ENCODE data around the gene COX7A1.
A peak's percentile ranks its signal among the peaks of the same experiment; 100 is the strongest.
"Not testable (repeated sequence)": the region's sequence is repeated elsewhere in the genome, so short reads cannot be mapped to it uniquely, and the experiment has no call there.

The COX7A1 gene

GRCh38 chr19:36152352-36153091, at the start of gene COX7A1:
TSS of gene COX7A1 (minus strand) at chr19:36152447. CDS start at chr19:36152407, 40 bp downstream.
- Mint-ChIP-seq H3K36me3 (peaks cover 6% of the 10 kb centered on the region), H3K4me1 (no peaks in the 10 kb centered on the region), H3K27ac (no peak within 1 kb of the TSS), H3K9me3 (no peaks in the 10 kb centered on the region), H3K27me3 (no peaks in the 10 kb centered on the region), H3K4me3 (no peak within 1 kb of the TSS)

GRCh38 chr19:36201684-36202083, 49.4 kb upstream of the COX7A1 start:
- Mint-ChIP-seq H3K27me3 (no peaks in the 10 kb centered on the region), H3K4me1 (no peaks in the 10 kb centered on the region), H3K36me3 (peaks cover 4% of the 10 kb centered on the region), H3K27ac (no peak overlapping the region), H3K4me3 (no peak overlapping the region), H3K9me3 (no peaks in the 10 kb centered on the region)

- no peak overlapping the region for H3K27ac Mint-ChIP-seq
- no peak overlapping the region for H3K4me3 Mint-ChIP-seq
- no peaks in the 10 kb centered on the region for H3K27me3 Mint-ChIP-seq
- H3K4me1 Mint-ChIP-seq: no peaks in the 10 kb centered on the region
- peaks cover 6% of the 10 kb centered on the region for H3K36me3 Mint-ChIP-seq
- H3K9me3 Mint-ChIP-seq: no peaks in the 10 kb centered on the region
Observed at GRCh38 chr19:36198119-36198518, 45.9 kb upstream of the COX7A1 start.

- H3K27ac Mint-ChIP-seq: no peak overlapping the region
- H3K9me3 Mint-ChIP-seq: no peaks in the 10 kb centered on the region
- no peak overlapping the region for H3K4me3 Mint-ChIP-seq
- no peaks in the 10 kb centered on the region for H3K4me1 Mint-ChIP-seq
- no peaks in the 10 kb centered on the region for H3K27me3 Mint-ChIP-seq
- H3K36me3 Mint-ChIP-seq: peaks cover 6% of the 10 kb centered on the region
Observed at GRCh38 chr19:36196249-36196648, 44.0 kb upstream of the COX7A1 start.

GRCh38 chr19:36186722-36187121, 34.5 kb upstream of the COX7A1 start:
- not testable (repeated sequence) for H3K36me3 Mint-ChIP-seq, H3K9me3 Mint-ChIP-seq, H3K4me1 Mint-ChIP-seq, H3K27me3 Mint-ChIP-seq, H3K4me3 Mint-ChIP-seq, H3K27ac Mint-ChIP-seq

GRCh38 chr19:36183245-36183628, 31.0 kb upstream of the COX7A1 start:
- Mint-ChIP-seq H3K4me3 (no peak overlapping the region), H3K27ac (no peak overlapping the region), H3K36me3 (peaks cover 6% of the 10 kb centered on the region), H3K4me1 (no peaks in the 10 kb centered on the region), H3K27me3 (no peaks in the 10 kb centered on the region), H3K9me3 (no peaks in the 10 kb centered on the region)

GRCh38 chr19:36182612-36183244, 30.5 kb upstream of the COX7A1 start:
- H3K36me3 Mint-ChIP-seq: peaks cover 6% of the 10 kb centered on the region
- no peaks in the 10 kb centered on the region for H3K4me1 Mint-ChIP-seq
- H3K27ac Mint-ChIP-seq: no peak overlapping the region
- H3K27me3 Mint-ChIP-seq: no peaks in the 10 kb centered on the region
- no peak overlapping the region for H3K4me3 Mint-ChIP-seq
- no peaks in the 10 kb centered on the region for H3K9me3 Mint-ChIP-seq

- not testable (repeated sequence) for H3K27me3 Mint-ChIP-seq, H3K36me3 Mint-ChIP-seq, H3K9me3 Mint-ChIP-seq, H3K4me1 Mint-ChIP-seq, H3K27ac Mint-ChIP-seq, H3K4me3 Mint-ChIP-seq
Observed at GRCh38 chr19:36179077-36179476, 26.8 kb upstream of the COX7A1 start.

GRCh38 chr19:36173846-36174245, 21.6 kb upstream of the COX7A1 start:
- not testable (repeated sequence) for H3K4me1 Mint-ChIP-seq, H3K9me3 Mint-ChIP-seq, H3K27me3 Mint-ChIP-seq, H3K36me3 Mint-ChIP-seq, H3K27ac Mint-ChIP-seq, H3K4me3 Mint-ChIP-seq

GRCh38 chr19:36172852-36173251, 20.6 kb upstream of the COX7A1 start:
- H3K9me3 Mint-ChIP-seq: no peaks in the 10 kb centered on the region
- peaks cover 4% of the 10 kb centered on the region for H3K4me1 Mint-ChIP-seq
- H3K36me3 Mint-ChIP-seq: no peaks in the 10 kb centered on the region
- no peak overlapping the region for H3K27ac Mint-ChIP-seq
- H3K27me3 Mint-ChIP-seq: no peaks in the 10 kb centered on the region
- no peak overlapping the region for H3K4me3 Mint-ChIP-seq

- H3K36me3 Mint-ChIP-seq: no peaks in the 10 kb centered on the region
- H3K27me3 Mint-ChIP-seq: no peaks in the 10 kb centered on the region
- no peaks in the 10 kb centered on the region for H3K9me3 Mint-ChIP-seq
- no peak overlapping the region for H3K27ac Mint-ChIP-seq
- peaks cover 4% of the 10 kb centered on the region for H3K4me1 Mint-ChIP-seq
- no peak overlapping the region for H3K4me3 Mint-ChIP-seq
Observed at GRCh38 chr19:36169084-36169760, 17.0 kb upstream of the COX7A1 start.

- no peaks in the 10 kb centered on the region for H3K27me3 Mint-ChIP-seq
- no peaks in the 10 kb centered on the region for H3K4me1 Mint-ChIP-seq
- H3K36me3 Mint-ChIP-seq: peaks cover 2% of the 10 kb centered on the region
- no peak overlapping the region for H3K4me3 Mint-ChIP-seq
- no peak overlapping the region for H3K27ac Mint-ChIP-seq
- H3K9me3 Mint-ChIP-seq: no peaks in the 10 kb centered on the region
Observed at GRCh38 chr19:36163813-36164212, 11.6 kb upstream of the COX7A1 start.

- Mint-ChIP-seq H3K4me1 (no peaks in the 10 kb centered on the region), H3K27ac (peak overlapping the region; percentile 8), H3K36me3 (peaks cover 2% of the 10 kb centered on the region), H3K9me3 (no peaks in the 10 kb centered on the region), H3K4me3 (no peak overlapping the region), H3K27me3 (no peaks in the 10 kb centered on the region)
Observed at GRCh38 chr19:36160821-36161596, 8.8 kb upstream of the COX7A1 start.

- H3K27ac Mint-ChIP-seq: no peak overlapping the region
Observed at GRCh38 chr19:36153126-36153525, 879 bp upstream of the COX7A1 start.

GRCh38 chr19:36152019-36152351, 262 bp downstream of the COX7A1 start:
- H3K27ac Mint-ChIP-seq: no peak overlapping the region
- no peaks in the 10 kb centered on the region for H3K9me3 Mint-ChIP-seq
- peaks cover 1% of the 10 kb centered on the region for H3K4me1 Mint-ChIP-seq
- H3K4me3 Mint-ChIP-seq: no peak overlapping the region
- no peaks in the 10 kb centered on the region for H3K27me3 Mint-ChIP-seq
- H3K36me3 Mint-ChIP-seq: peaks cover 8% of the 10 kb centered on the region

More at GRCh38 chr19:36153126-36153525, 879 bp upstream of the COX7A1 start:
- Mint-ChIP-seq H3K27me3 (no peaks in the 10 kb centered on the region), H3K4me1 (no peaks in the 10 kb centered on the region), H3K9me3 (no peaks in the 10 kb centered on the region), H3K36me3 (peaks cover 6% of the 10 kb centered on the region), H3K4me3 (no peak overlapping the region)
